Measurements from ENCODE around the gene SNN. TPM values are rescaled to one million over a fixed set of nuclear protein-coding genes. Genes with fewer than 3 reads are reported as not detected.

Gene SNN
- total RNA-seq, 4 donors from 2014 or later = 25.9 to 52.2 (median 41.9) TPM

- ATAC-seq (ENCODE audit: low FRiP score) (no peak), DNase-seq (ENCODE audit: low spot score) (no peak)
- no peak for TF ChIP-seq CTCF (IDR thresholded peaks at IDR 0.05)
Measured at GRCh38 chr16:11687601-11688519, 19.6 kb downstream of the SNN start.

- ATAC-seq (ENCODE audit: low FRiP score) (no peak), DNase-seq (ENCODE audit: low spot score) (no peak)
- TF ChIP-seq CTCF (IDR thresholded peaks at IDR 0.05) = no peak
Measured at GRCh38 chr16:11688520-11688886, 20.2 kb downstream of the SNN start.

- no peak for ATAC-seq (ENCODE audit: low FRiP score)
- no peak for DNase-seq (ENCODE audit: low spot score)
- TF ChIP-seq CTCF (IDR thresholded peaks at IDR 0.05) = no peak
Measured at GRCh38 chr16:11689031-11689840, 21.0 kb downstream of the SNN start.

- ATAC-seq (ENCODE audit: low FRiP score) = no peak
- DNase-seq (ENCODE audit: low spot score) = no peak
- no peak for TF ChIP-seq CTCF (IDR thresholded peaks at IDR 0.05)
Measured at GRCh38 chr16:11691235-11691634, 23.0 kb downstream of the SNN start.

GRCh38 chr16:11691771-11692170 is 23.5 kb downstream of the SNN start:
- no peak for ATAC-seq (ENCODE audit: low FRiP score)

GRCh38 chr16:11692171-11692570 is 23.9 kb downstream of the SNN start:
- no peak for ATAC-seq (ENCODE audit: low FRiP score)
- no peak for DNase-seq (ENCODE audit: low spot score)
- no peak for TF ChIP-seq CTCF (IDR thresholded peaks at IDR 0.05)

More at GRCh38 chr16:11691771-11692170, 23.5 kb downstream of the SNN start:
- TF ChIP-seq CTCF (IDR thresholded peaks at IDR 0.05) = no peak
- DNase-seq (ENCODE audit: low spot score) = no peak
